A549 (cell line): ENCODE data around the gene ZBTB16. TPM values are rescaled to one million over a fixed set of nuclear protein-coding genes. Genes with fewer than 3 reads are reported as not detected.

Experiments used
- ATAC-seq, 2 experiments: fragments of 200-7000 bp in 1 of 2; fragments of >200 bp in 1 of 2; cut with Nextera tagmentation in 1 of 2; cut with Tn5 transposase in 1 of 2; 3 replicates each; pipeline versions ENCODE4 v1.8.0 to v1.9.1; 2018 to 2020; ENCODE audit warnings: mild to moderate bottlenecking in 1 of 2, moderate library complexity in 1 of 2
- CTCF ChIA-PET: fragments of 300-600 bp; sonication (Branson Sonifier 250); formaldehyde crosslinking; extraction: SDS; loops from one replicate; lab custom pipeline; 2021; ENCODE audit warnings: antibody characterized with exemption, inconsistent platforms; lab: Yijun Ruan, JAX
- POLR2A ChIA-PET: fragments of 350-600 bp; formaldehyde crosslinking; extraction: SDS; loops from one replicate; lab custom pipeline; 2021; ENCODE audit warnings: antibody characterized with exemption, inconsistent platforms; lab: Yijun Ruan, JAX
- DNase-seq, 2 experiments: peaks; one replicate each; pipeline versions ENCODE4 v3.0.0 to v3.0.0-alpha.2; 2011 to 2016; ENCODE audit warnings: low read depth in 1 of 2, low spot score in 1 of 2
- FAIRE-seq: peaks from 2 replicates; lab custom pipeline; 2011; peaks lifted over from hg19 to GRCh38; lab: Jason Lieb, UNC
- H3K27ac ChIP-seq, 2 experiments: fragments of >200 bp; sonication (Bioruptor Twin); formaldehyde crosslinking; 3 replicates each; pipeline ENCODE4 v1.5.1; 2016 to 2017
- H3K4me1 ChIP-seq: fragments of >200 bp; sonication (Bioruptor Twin); formaldehyde crosslinking; 3 replicates; pipeline ENCODE4 v1.6.1; 2016
- H3K4me2 ChIP-seq: fragments of >200 bp; sonication (Bioruptor Twin); formaldehyde crosslinking; 3 replicates; pipeline ENCODE4 v1.6.1; 2016
- H3K4me3 ChIP-seq: fragments of >200 bp; sonication (Bioruptor Twin); formaldehyde crosslinking; 3 replicates; pipeline ENCODE4 v1.5.1; 2016
- H3K9me3 ChIP-seq: fragments of >200 bp; sonication (Bioruptor Twin); formaldehyde crosslinking; 3 replicates; pipeline ENCODE4 v1.6.1; 2016
- ATOH8 ChIP-seq: fragments of 250-450 bp; sonication (Bioruptor Pico); IDR thresholded peaks from 2 replicates; pipeline ENCODE4 v1.5.0; 2020; ENCODE audit warnings: low read depth, mild to moderate bottlenecking, moderate library complexity
- BCL3 ChIP-seq: fragments of >200 bp; sonication (Bioruptor Twin); formaldehyde crosslinking; IDR thresholded peaks from 3 replicates; pipeline ENCODE4 v1.6.1; 2016
- EHMT2 ChIP-seq: fragments of 200-600 bp; sonication (generic); IDR thresholded peaks from 2 replicates; pipeline ENCODE4 v1.6.1; 2016; ENCODE audit warnings: antibody characterized with exemption, low read depth, mild to moderate bottlenecking, moderate library complexity
- ESRRA ChIP-seq: fragments of 150-350 bp; IDR thresholded peaks from 2 replicates; pipeline ENCODE4 v1.6.1; 2014; ENCODE audit warnings: mild to moderate bottlenecking, low read length, borderline replicate concordance
- FOXS1 ChIP-seq: fragments of 250-450 bp; sonication (Bioruptor Pico); IDR thresholded peaks from 2 replicates; pipeline ENCODE4 v1.5.0; 2020; ENCODE audit warnings: mild to moderate bottlenecking, moderate library complexity
- HEYL ChIP-seq: fragments of 250-450 bp; sonication (Bioruptor Pico); IDR thresholded peaks from 2 replicates; pipeline ENCODE4 v1.8.0; 2021; ENCODE audit warnings: mild to moderate bottlenecking, moderate library complexity
- HMGXB4 ChIP-seq: fragments of 250-450 bp; sonication (Bioruptor Pico); IDR thresholded peaks from 2 replicates; pipeline ENCODE4 v1.5.0; 2021; ENCODE audit warnings: mild to moderate bottlenecking, moderate library complexity, borderline replicate concordance
- HOXB13 ChIP-seq: fragments of 250-450 bp; sonication (Bioruptor Pico); IDR thresholded peaks from 2 replicates; pipeline ENCODE4 v1.5.0; 2020; ENCODE audit warnings: low read depth, mild to moderate bottlenecking, moderate library complexity
- MAFK ChIP-seq: fragments of 450-650 bp; IDR thresholded peaks from 2 replicates; pipeline ENCODE4 v1.6.1; 2014; ENCODE audit not compliant: partially characterized antibody
- NPAS2 ChIP-seq: fragments of 250-450 bp; sonication (Bioruptor Pico); IDR thresholded peaks from 2 replicates; pipeline ENCODE4 v1.8.0; 2022; ENCODE audit warnings: mild to moderate bottlenecking, moderate library complexity, borderline replicate concordance
- RCOR1 ChIP-seq: fragments of 150-350 bp; IDR thresholded peaks from 2 replicates; pipeline ENCODE4 v1.6.1; 2014; ENCODE audit warnings: antibody characterized with exemption, low read length, low read depth
- RFX5 ChIP-seq: fragments of 450-650 bp; IDR thresholded peaks from 2 replicates; pipeline ENCODE4 v1.7.1; 2014; ENCODE audit warnings: antibody characterized with exemption, mild to moderate bottlenecking, moderate library complexity
- RNF2 ChIP-seq: fragments of 200-600 bp; sonication (generic); IDR thresholded peaks from 2 replicates; pipeline ENCODE4 v1.6.1; 2016; ENCODE audit warnings: low read depth, mild to moderate bottlenecking, antibody characterized with exemption, moderate library complexity, borderline replicate concordance
- SMC3 ChIP-seq: fragments of >200 bp; sonication (Bioruptor Twin); formaldehyde crosslinking; IDR thresholded peaks from 3 replicates; pipeline ENCODE4 v1.6.1; 2018; ENCODE audit warnings: inconsistent platforms
- TP53 ChIP-seq: fragments of 250-450 bp; sonication (Bioruptor Pico); IDR thresholded peaks from 2 replicates; pipeline ENCODE4 v1.5.0; 2021; ENCODE audit warnings: mild to moderate bottlenecking, moderate library complexity
- ZC3H11A ChIP-seq: fragments of 450-650 bp; IDR thresholded peaks from 2 replicates; pipeline ENCODE4 v1.6.1; 2014; ENCODE audit warnings: antibody characterized with exemption, mild to moderate bottlenecking
- WGBS: methylation state at CpG from one replicate; pipeline ENCODE4 v1.1.6; 2017; ENCODE audit errors: missing lambda C conversion rate; 5-methylcytosine and 5-hydroxymethylcytosine counted together
- polyA plus RNA-seq, 4 experiments: library from polyadenylated mRNA; depleted of rRNA in 3 of 4; stranded (reverse); fragments of >200 nt; fragmentation: RNase III in 1 of 4; extraction: RNeasy Plus Mini Kit Qiagen cat#74134 plus additional on column Dnase treatment in 1 of 4; gene quantifications; 2 replicates in 3 of 4; 3 replicates in 1 of 4; pipeline ENCODE4 v1.2.3, GENCODE V29; 2011 to 2017

ZBTB16 gene
- polyA plus RNA-seq, 2 of the 4 experiments (the other 2 are of a cell fraction) = not detected

- TF ChIP-seq SMC3 (no peak), HOXB13 (CRISPR knock-in tag) (no peak), MAFK (no peak), HMGXB4 (CRISPR knock-in tag) (no peak), TP53 (no peak), ESRRA (no peak), ZC3H11A (no peak), ATOH8 (CRISPR knock-in tag) (no peak), NPAS2 (CRISPR knock-in tag) (no peak), FOXS1 (CRISPR knock-in tag) (no peak), BCL3 (no peak), RCOR1 (no peak)
- DNase-seq (no peak), ATAC-seq (no peak), FAIRE-seq (no peak)
- 67% methylated on average over 21 of the region's 25 CpGs for WGBS
- Histone ChIP-seq H3K4me1 (peaks cover 8% of the 10 kb centered on the region; the same call in 1 of the 3 replicates), H3K27ac (no peak overlapping the region), H3K4me2 (no peak overlapping the region), H3K9me3 (no peaks in the 10 kb centered on the region), H3K4me3 (no peak overlapping the region)
- POLR2A ChIA-PET = no interaction called here
- CTCF ChIA-PET = interaction anchor here (1.0 kb wide), 2 partner anchors 59 to 203 kb away, joined by 3 to 4 read pairs; no protein-coding TSS in a partner anchor
These were observed 1.3 kb upstream of the ZBTB16 start for GRCh38 chr11:114058026-114058706.

- Histone ChIP-seq H3K4me3 (peak overlapping the region; percentile 51; the same call in 1 of the 3 replicates), H3K9me3 (no peaks in the 10 kb centered on the region), H3K27ac (no peak overlapping the region), H3K4me2 (peak overlapping the region; percentile 98), H3K4me1 (peaks cover 8% of the 10 kb centered on the region; the same call in 1 of the 3 replicates)
- ChIA-PET CTCF (interaction anchor here (1.0 kb wide), 1 partner anchor 203 kb away, joined by 4 read pairs; no protein-coding TSS in a partner anchor), POLR2A (no interaction called here)
- ATAC-seq (no peak), DNase-seq (no peak), FAIRE-seq (no peak)
- 31% methylated on average over 17 of the region's 25 CpGs for WGBS
- TF ChIP-seq RFX5 = no peak
These were observed 637 bp upstream of the ZBTB16 start for GRCh38 chr11:114058871-114059277.

GRCh38 chr11:114059984-114060391 is 477 bp downstream of the ZBTB16 start:
- DNase-seq (peak in 1 of 2 experiments; percentile 29), FAIRE-seq (no peak), ATAC-seq (peak; percentile 27 to 53; a peak in 3 of 6 replicates)
- ChIA-PET CTCF (interaction anchor here (1.0 to 1.7 kb wide), 4 partner anchors 12 to 201 kb away, joined by 3 to 8 read pairs (median 4); no protein-coding TSS in a partner anchor), POLR2A (no interaction called here)
- Histone ChIP-seq H3K27ac (no peak overlapping the region; a peak in 1 of 6 replicates), H3K4me2 (peak overlapping the region; percentile 98), H3K4me3 (peak overlapping the region; percentile 51), H3K9me3 (no peaks in the 10 kb centered on the region), H3K4me1 (peaks cover 8% of the 10 kb centered on the region; the same call in 1 of the 3 replicates)
- TF ChIP-seq HEYL (no peak), EHMT2 (no peak), BCL3 (no peak), RNF2 (no peak)
- 0% methylated on average over 16 of the region's 33 CpGs for WGBS
